LNCaP clone FGC (cell line): ENCODE data around the gene REEP3.
A peak's percentile ranks its signal among the peaks of the same experiment; 100 is the strongest.

Experiments used
- DNase-seq: peaks from one replicate; pipeline ENCODE4 v3.0.0-alpha.2; 2011; ENCODE audit warnings: low read depth
- H3K4me3 ChIP-seq: 2 replicates; pipeline ENCODE4 v1.5.1; 2011; ENCODE audit warnings: mild to moderate bottlenecking, low read depth, low read length, control low read depth
- CTCF ChIP-seq: IDR thresholded peaks from 2 replicates; pipeline ENCODE4 v1.5.1; 2012; ENCODE audit warnings: mild to moderate bottlenecking; ENCODE audit not compliant: control insufficient read depth, insufficient read depth; ENCODE audit errors: extremely low read depth

The REEP3 gene

GRCh38 chr10:63504145-63504881, 16.9 kb upstream of the REEP3 start:
- DNase-seq = no peak
- 0 out of 2 replicates have a peak, but pooled peaks have one; percentile 12 for TF ChIP-seq CTCF
- no peak overlapping the region for H3K4me3 ChIP-seq

- DNase-seq = no peak
- TF ChIP-seq CTCF = no peak
- no peak overlapping the region for H3K4me3 ChIP-seq
Measured at GRCh38 chr10:63505562-63505961, 15.6 kb upstream of the REEP3 start.

- no peak for TF ChIP-seq CTCF
- no peak overlapping the region for H3K4me3 ChIP-seq
- DNase-seq = no peak
Measured at GRCh38 chr10:63506554-63506953, 14.6 kb upstream of the REEP3 start.

GRCh38 chr10:63515002-63515763, 6.0 kb upstream of the REEP3 start:
- TF ChIP-seq CTCF = no peak
- no peak for DNase-seq
- no peak overlapping the region for H3K4me3 ChIP-seq

- TF ChIP-seq CTCF = no peak
- no peak overlapping the region for H3K4me3 ChIP-seq
- no peak for DNase-seq
Measured at GRCh38 chr10:63516207-63516606, 5.0 kb upstream of the REEP3 start.

GRCh38 chr10:63518690-63519288, 2.4 kb upstream of the REEP3 start:
- H3K4me3 ChIP-seq = no peak overlapping the region
- DNase-seq = no peak
- no peak for TF ChIP-seq CTCF
